GM12892 (cell line): ENCODE data around the gene CEP41.

ENCODE experiments used
- DNase-seq: peaks from one replicate; pipeline ENCODE4 v3.0.0; 2011; ENCODE audit not compliant: insufficient read length
- FAIRE-seq: peaks from 2 replicates; lab custom pipeline; 2011; peaks lifted over from hg19 to GRCh38; lab: Jason Lieb, UNC
- POLR2A ChIP-seq: IDR thresholded peaks from 2 replicates; pipeline ENCODE4 v1.6.1; 2011; ENCODE audit warnings: low read depth, low read length, control low read depth
- POLR2AphosphoS5 ChIP-seq: IDR thresholded peaks from 2 replicates; pipeline ENCODE4 v1.6.1; 2011; ENCODE audit warnings: low read depth, low read length, control low read depth
- TAF1 ChIP-seq: IDR thresholded peaks from 2 replicates; pipeline ENCODE4 v1.6.1; 2011; ENCODE audit warnings: low read depth, mild to moderate bottlenecking, control low read depth, low read length, borderline replicate concordance

CEP41 gene

DNA sequence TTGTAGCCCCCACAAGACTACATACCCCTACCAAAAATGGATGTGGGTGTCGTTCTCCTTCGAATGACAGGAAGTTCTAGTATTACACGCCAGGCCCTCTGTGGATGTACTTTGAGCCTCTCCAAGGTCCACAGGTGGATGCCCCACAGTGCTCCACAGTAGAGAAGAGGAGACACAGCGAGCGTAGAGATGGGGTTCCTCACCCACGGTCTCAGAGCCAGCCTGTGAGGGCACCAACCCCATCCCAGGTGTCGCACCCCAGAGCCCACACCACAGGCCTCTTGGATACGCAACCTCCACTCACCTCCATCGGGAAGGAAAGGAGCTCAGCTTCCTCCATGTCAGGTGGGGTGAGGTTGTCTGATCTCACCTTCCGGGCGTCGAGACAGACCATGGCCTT, 93.9 kb downstream of the CEP41 start:
- TF ChIP-seq TAF1, result no peak
- TF ChIP-seq POLR2AphosphoS5, result no peak
- TF ChIP-seq POLR2A, result no peak
- DNase-seq (no peak), FAIRE-seq (no peak)

DNA sequence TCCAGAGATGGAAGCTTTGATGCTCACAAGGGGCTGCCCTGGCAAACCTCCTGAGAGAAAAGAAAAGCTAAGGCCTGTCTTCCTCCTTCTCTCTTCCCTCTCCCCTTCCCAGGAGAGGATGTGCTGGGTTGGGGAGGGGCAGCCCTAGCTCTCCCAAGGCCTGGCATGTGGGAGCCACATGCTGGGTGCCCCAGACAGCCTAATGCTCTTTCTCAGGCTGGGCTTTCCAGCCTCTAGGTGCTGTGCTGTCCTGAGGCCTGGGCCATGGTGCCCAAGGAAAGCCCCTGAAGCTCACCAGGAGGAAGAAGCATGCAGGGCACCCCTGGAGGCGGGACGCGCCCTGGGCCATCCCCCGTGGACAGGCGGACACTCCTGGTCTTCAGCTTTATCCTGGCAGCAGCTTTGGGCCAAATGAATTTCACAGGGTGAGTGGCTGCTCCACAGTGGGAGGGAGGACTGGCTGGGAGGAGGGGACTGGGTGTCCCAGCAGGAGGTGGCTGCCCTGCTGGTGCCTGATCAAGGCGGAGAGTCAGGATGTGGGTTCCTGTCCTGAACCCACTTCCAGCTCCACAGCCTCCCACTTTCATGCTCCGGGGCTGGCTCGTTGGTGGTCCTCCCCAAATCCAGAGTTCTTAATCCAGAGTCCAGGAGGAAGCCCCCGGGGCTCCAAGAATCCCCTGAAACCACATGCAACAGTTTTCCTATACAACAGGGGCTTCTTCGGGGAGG, 94.5 kb downstream of the CEP41 start:
- TF ChIP-seq TAF1 (no peak), POLR2A (no peak), POLR2AphosphoS5 (no peak)
- DNase-seq, result no peak
- FAIRE-seq, result no peak

DNA sequence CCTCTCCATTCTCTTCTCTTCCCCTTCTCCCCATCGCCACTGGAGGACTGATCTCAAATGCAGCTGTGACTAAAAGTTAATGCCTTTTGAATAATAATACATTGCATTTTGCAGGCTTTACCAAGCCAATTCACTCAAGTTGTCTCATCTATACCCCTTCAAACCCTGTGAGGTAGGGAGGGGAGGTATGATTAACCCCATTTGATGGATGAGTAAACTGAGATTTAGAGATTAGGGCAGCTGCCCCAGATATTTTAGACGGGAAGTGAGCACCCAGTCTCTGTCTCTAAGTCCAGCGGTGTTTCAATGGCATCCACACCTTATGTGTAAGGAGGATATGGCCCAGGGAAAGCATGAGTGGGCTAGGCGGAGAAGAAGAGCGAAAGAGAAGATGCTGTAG, 95.1 kb downstream of the CEP41 start:
- no peak for FAIRE-seq
- TF ChIP-seq TAF1, result no peak
- TF ChIP-seq POLR2A, result no peak
- TF ChIP-seq POLR2AphosphoS5, result no peak
- no peak for DNase-seq

DNA sequence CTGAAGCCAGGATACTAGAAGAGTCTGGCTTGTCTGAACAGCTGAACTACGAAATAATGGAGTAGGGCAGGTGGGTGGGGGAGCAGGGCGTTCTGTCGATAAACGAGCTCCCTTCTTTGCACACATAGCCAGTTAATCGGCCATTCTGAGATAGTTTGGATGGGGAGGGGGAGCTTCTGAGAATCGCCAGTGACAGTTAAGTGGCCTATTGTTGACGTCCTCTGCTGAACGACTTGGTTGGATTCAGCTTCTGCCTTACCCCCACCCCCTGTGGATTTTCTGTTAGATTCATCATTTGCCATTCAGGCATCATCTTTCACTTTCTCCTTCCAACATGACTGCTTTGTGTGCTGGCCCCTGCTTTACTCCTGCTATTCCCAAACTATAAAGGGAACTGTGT, 95.7 kb downstream of the CEP41 start:
- DNase-seq (no peak), FAIRE-seq (no peak)
- TF ChIP-seq TAF1, result no peak
- TF ChIP-seq POLR2A, result no peak
- TF ChIP-seq POLR2AphosphoS5, result no peak

DNA sequence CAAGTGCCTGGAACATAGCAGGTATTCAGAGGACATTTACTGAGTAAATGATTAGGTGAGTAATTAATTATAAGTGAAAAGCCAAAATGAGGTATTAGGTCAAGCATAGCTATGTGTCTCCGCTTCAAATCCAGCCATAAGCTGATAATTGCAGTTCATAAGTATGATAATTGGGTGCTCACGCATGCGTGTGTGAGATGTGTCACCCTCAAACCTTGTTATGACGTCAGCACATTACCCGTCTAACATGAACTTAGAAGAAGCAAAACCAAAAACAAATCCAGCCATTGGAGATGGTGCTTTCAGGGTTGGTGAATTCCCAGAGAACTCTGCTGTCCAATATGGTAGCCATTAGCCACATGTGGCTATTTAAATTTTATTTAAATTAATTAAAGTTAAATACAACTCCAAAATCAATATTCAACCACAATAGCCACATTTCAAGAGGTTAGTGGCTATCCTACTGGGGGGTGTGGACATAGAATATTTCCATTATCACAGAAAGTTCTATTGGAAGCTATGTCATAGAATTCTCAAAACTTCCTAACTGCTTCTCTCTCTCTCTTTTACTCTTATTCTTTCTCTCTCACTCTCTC, 96.4 kb downstream of the CEP41 start, which contains the start of gene CPA5:
Gene CPA5, plus strand, starts transcription at position 546 of the 596 bp plus-strand sequence. CDS start 1,670 bp downstream, outside the sequence.
- DNase-seq, result no peak
- no peak for TF ChIP-seq TAF1
- TF ChIP-seq POLR2A, result no peak
- TF ChIP-seq POLR2AphosphoS5, result no peak
- FAIRE-seq, result no peak
